ENCODE data around the gene SFXN3. TPM values are rescaled to one million over a fixed set of nuclear protein-coding genes. Genes with fewer than 3 reads are reported as not detected.
A peak's percentile ranks its signal among the peaks of the same experiment; 100 is the strongest.

SFXN3 gene
- total and polyA plus RNA-seq, 2 of the 13 experiments (the other 11 are each of a cell fraction or from before 2014, with no cell fraction given): 16.8 to 71.5 TPM

GRCh38 chr10:100986952-100987684 is 43.9 kb upstream of the SFXN3 start, which contains the start of the genes MRPL43 and TWNK (continued):
- TF ChIP-seq KLF13 (CRISPR knock-in tag; IDR thresholded peaks at IDR 0.05) (0 out of 2 replicates have a peak, but pooled peaks have one; percentile 53), SALL1 (CRISPR knock-in tag; IDR thresholded peaks at IDR 0.05) (peak; percentile 87), HDAC1 (CRISPR knock-in tag; IDR thresholded peaks at IDR 0.05) (peak; percentile 91), HOXD1 (CRISPR knock-in tag; IDR thresholded peaks at IDR 0.05) (no peak), KDM1A (CRISPR knock-in tag; IDR thresholded peaks at IDR 0.05) (no peak), IRF9 (CRISPR knock-in tag; IDR thresholded peaks at IDR 0.05; ENCODE audit: borderline replicate concordance) (no peak), ZNF605 (CRISPR knock-in tag; IDR thresholded peaks at IDR 0.05) (peak; percentile 80; the same call in 1 of the 2 replicates), ZFP91 (CRISPR knock-in tag; IDR thresholded peaks at IDR 0.05; ENCODE audit: borderline replicate concordance) (peak; percentile 94), SP5 (CRISPR knock-in tag; IDR thresholded peaks at IDR 0.05; ENCODE audit: borderline replicate concordance, low read depth) (no peak), ZNF614 (CRISPR knock-in tag; IDR thresholded peaks at IDR 0.05; ENCODE audit: borderline replicate concordance) (peak; percentile 63; the same call in 1 of the 2 replicates), ZFYVE20 (CRISPR knock-in tag; IDR thresholded peaks at IDR 0.05; ENCODE audit: borderline replicate concordance, low read depth) (0 out of 2 replicates have a peak, but pooled peaks have one; percentile 36)
- TF ChIP-seq, protein P1, sequence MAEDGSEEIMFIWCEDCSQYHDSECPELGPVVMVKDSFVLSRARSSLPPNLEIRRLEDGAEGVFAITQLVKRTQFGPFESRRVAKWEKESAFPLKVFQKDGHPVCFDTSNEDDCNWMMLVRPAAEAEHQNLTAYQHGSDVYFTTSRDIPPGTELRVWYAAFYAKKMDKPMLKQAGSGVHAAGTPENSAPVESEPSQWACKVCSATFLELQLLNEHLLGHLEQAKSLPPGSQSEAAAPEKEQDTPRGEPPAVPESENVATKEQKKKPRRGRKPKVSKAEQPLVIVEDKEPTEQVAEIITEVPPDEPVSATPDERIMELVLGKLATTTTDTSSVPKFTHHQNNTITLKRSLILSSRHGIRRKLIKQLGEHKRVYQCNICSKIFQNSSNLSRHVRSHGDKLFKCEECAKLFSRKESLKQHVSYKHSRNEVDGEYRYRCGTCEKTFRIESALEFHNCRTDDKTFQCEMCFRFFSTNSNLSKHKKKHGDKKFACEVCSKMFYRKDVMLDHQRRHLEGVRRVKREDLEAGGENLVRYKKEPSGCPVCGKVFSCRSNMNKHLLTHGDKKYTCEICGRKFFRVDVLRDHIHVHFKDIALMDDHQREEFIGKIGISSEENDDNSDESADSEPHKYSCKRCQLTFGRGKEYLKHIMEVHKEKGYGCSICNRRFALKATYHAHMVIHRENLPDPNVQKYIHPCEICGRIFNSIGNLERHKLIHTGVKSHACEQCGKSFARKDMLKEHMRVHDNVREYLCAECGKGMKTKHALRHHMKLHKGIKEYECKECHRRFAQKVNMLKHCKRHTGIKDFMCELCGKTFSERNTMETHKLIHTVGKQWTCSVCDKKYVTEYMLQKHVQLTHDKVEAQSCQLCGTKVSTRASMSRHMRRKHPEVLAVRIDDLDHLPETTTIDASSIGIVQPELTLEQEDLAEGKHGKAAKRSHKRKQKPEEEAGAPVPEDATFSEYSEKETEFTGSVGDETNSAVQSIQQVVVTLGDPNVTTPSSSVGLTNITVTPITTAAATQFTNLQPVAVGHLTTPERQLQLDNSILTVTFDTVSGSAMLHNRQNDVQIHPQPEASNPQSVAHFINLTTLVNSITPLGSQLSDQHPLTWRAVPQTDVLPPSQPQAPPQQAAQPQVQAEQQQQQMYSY (CRISPR knock-in tag; IDR thresholded peaks at IDR 0.05): no peak
- TF ChIP-seq, protein P2, sequence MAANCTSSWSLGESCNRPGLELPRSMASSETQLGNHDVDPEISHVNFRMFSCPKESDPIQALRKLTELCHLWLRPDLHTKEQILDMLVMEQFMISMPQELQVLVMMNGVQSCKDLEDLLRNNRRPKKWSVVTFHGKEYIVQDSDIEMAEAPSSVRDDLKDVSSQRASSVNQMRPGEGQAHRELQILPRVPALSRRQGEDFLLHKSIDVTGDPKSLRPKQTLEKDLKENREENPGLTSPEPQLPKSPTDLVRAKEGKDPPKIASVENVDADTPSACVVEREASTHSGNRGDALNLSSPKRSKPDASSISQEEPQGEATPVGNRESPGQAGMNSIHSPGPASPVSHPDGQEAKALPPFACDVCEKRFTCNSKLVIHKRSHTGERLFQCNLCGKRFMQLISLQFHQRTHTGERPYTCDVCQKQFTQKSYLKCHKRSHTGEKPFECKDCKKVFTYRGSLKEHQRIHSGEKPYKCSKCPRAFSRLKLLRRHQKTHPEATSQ (CRISPR knock-in tag; IDR thresholded peaks at IDR 0.05; ENCODE audit: borderline replicate concordance): no peak; the same call in none of the 2 replicates
- TF ChIP-seq, protein P3, sequence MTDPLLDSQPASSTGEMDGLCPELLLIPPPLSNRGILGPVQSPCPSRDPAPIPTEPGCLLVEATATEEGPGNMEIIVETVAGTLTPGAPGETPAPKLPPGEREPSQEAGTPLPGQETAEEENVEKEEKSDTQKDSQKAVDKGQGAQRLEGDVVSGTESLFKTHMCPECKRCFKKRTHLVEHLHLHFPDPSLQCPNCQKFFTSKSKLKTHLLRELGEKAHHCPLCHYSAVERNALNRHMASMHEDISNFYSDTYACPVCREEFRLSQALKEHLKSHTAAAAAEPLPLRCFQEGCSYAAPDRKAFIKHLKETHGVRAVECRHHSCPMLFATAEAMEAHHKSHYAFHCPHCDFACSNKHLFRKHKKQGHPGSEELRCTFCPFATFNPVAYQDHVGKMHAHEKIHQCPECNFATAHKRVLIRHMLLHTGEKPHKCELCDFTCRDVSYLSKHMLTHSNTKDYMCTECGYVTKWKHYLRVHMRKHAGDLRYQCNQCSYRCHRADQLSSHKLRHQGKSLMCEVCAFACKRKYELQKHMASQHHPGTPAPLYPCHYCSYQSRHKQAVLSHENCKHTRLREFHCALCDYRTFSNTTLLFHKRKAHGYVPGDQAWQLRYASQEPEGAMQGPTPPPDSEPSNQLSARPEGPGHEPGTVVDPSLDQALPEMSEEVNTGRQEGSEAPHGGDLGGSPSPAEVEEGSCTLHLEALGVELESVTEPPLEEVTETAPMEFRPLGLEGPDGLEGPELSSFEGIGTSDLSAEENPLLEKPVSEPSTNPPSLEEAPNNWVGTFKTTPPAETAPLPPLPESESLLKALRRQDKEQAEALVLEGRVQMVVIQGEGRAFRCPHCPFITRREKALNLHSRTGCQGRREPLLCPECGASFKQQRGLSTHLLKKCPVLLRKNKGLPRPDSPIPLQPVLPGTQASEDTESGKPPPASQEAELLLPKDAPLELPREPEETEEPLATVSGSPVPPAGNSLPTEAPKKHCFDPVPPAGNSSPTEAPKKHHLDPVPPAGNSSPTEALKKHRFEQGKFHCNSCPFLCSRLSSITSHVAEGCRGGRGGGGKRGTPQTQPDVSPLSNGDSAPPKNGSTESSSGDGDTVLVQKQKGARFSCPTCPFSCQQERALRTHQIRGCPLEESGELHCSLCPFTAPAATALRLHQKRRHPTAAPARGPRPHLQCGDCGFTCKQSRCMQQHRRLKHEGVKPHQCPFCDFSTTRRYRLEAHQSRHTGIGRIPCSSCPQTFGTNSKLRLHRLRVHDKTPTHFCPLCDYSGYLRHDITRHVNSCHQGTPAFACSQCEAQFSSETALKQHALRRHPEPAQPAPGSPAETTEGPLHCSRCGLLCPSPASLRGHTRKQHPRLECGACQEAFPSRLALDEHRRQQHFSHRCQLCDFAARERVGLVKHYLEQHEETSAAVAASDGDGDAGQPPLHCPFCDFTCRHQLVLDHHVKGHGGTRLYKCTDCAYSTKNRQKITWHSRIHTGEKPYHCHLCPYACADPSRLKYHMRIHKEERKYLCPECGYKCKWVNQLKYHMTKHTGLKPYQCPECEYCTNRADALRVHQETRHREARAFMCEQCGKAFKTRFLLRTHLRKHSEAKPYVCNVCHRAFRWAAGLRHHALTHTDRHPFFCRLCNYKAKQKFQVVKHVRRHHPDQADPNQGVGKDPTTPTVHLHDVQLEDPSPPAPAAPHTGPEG (CRISPR knock-in tag; IDR thresholded peaks at IDR 0.05): peak; percentile 80
